Ishikawa (cell line): Measurements from ENCODE around the gene CNKSR2.

Experiments used
- CEBPB ChIP-seq: IDR thresholded peaks from 2 replicates; pipeline ENCODE4 v1.6.1; 2012
- EGR1 ChIP-seq: IDR thresholded peaks from 2 replicates; pipeline ENCODE4 v1.6.1; 2012
- EP300 ChIP-seq: IDR thresholded peaks from 2 replicates; pipeline ENCODE4 v1.6.1; 2012; ENCODE audit warnings: borderline replicate concordance
- FOXM1 ChIP-seq: IDR thresholded peaks from 2 replicates; pipeline ENCODE4 v1.6.1; 2012; ENCODE audit warnings: low read depth, borderline replicate concordance
- RAD21 ChIP-seq: IDR thresholded peaks from 2 replicates; pipeline ENCODE4 v1.6.1; 2012; ENCODE audit warnings: low read depth
- TAF1 ChIP-seq: IDR thresholded peaks from 2 replicates; pipeline ENCODE4 v1.6.1; 2012; ENCODE audit warnings: low read depth, mild to moderate bottlenecking
- TEAD4 ChIP-seq: IDR thresholded peaks from 2 replicates; pipeline ENCODE4 v1.6.1; 2012
- YY1 ChIP-seq: IDR thresholded peaks from 2 replicates; pipeline ENCODE4 v1.6.1; 2012; ENCODE audit warnings: low read depth
- TF ChIP-seq, protein P1 (sequence below): IDR thresholded peaks from 2 replicates; pipeline ENCODE4 v1.6.1; 2012; ENCODE audit warnings: low read depth, mild to moderate bottlenecking
- TF ChIP-seq, protein P2 (sequence below): IDR thresholded peaks from 2 replicates; pipeline ENCODE4 v1.6.1; 2012

DNA sequence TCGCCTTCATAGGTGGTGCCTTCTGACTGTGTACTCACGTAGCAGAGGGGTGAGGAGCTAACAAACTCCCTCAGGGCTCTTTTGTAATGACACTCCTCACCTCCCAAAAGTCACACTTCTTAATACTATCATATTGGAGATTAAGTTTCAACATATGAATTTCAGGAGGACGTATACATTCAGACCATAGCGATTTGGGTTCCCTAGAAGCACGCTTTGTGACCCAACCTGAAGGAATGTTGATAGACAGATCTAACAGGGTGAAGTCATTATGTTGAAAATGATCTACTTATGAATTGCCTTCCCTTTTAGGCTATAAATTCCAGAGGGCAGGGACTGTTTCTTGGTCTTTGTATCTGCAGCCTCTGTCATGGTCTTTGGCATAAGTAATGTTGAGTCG lies 287.1 kb downstream of the CNKSR2 start:
- TF ChIP-seq FOXM1 (no peak), YY1 (no peak), RAD21 (no peak), TAF1 (no peak), EGR1 (no peak), EP300 (no peak), TEAD4 (no peak), CEBPB (no peak)
- TF ChIP-seq, protein P1, sequence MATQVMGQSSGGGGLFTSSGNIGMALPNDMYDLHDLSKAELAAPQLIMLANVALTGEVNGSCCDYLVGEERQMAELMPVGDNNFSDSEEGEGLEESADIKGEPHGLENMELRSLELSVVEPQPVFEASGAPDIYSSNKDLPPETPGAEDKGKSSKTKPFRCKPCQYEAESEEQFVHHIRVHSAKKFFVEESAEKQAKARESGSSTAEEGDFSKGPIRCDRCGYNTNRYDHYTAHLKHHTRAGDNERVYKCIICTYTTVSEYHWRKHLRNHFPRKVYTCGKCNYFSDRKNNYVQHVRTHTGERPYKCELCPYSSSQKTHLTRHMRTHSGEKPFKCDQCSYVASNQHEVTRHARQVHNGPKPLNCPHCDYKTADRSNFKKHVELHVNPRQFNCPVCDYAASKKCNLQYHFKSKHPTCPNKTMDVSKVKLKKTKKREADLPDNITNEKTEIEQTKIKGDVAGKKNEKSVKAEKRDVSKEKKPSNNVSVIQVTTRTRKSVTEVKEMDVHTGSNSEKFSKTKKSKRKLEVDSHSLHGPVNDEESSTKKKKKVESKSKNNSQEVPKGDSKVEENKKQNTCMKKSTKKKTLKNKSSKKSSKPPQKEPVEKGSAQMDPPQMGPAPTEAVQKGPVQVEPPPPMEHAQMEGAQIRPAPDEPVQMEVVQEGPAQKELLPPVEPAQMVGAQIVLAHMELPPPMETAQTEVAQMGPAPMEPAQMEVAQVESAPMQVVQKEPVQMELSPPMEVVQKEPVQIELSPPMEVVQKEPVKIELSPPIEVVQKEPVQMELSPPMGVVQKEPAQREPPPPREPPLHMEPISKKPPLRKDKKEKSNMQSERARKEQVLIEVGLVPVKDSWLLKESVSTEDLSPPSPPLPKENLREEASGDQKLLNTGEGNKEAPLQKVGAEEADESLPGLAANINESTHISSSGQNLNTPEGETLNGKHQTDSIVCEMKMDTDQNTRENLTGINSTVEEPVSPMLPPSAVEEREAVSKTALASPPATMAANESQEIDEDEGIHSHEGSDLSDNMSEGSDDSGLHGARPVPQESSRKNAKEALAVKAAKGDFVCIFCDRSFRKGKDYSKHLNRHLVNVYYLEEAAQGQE, result no peak
- TF ChIP-seq, protein P2, sequence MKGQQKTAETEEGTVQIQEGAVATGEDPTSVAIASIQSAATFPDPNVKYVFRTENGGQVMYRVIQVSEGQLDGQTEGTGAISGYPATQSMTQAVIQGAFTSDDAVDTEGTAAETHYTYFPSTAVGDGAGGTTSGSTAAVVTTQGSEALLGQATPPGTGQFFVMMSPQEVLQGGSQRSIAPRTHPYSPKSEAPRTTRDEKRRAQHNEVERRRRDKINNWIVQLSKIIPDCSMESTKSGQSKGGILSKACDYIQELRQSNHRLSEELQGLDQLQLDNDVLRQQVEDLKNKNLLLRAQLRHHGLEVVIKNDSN, result no peak
